BJ (cell line): ENCODE results near the gene UBXN6. TPM values are rescaled to one million over a fixed set of nuclear protein-coding genes. Genes with fewer than 3 reads are reported as not detected.
A peak's percentile ranks its signal among the peaks of the same experiment; 100 is the strongest.

Experiments
- CTCF ChIA-PET: fragments of 350-600 bp; formaldehyde crosslinking; extraction: SDS; loops from one replicate; lab custom pipeline; 2021; ENCODE audit warnings: antibody characterized with exemption, inconsistent platforms; lab: Yijun Ruan, JAX
- POLR2A ChIA-PET: fragments of 300-600 bp; sonication (Branson Sonifier 250); formaldehyde crosslinking; extraction: SDS; loops from one replicate; lab custom pipeline; 2021; ENCODE audit warnings: antibody characterized with exemption; lab: Charles Lee
- DNase-seq: peaks from one replicate; pipeline ENCODE4 v3.0.0-alpha.2; 2011; ENCODE audit warnings: low read depth
- H3K27me3 ChIP-seq: 2 replicates; pipeline ENCODE4 v1.6.0; 2011; ENCODE audit warnings: low read length; ENCODE audit not compliant: control insufficient read depth, insufficient read depth
- H3K36me3 ChIP-seq: 2 replicates; pipeline ENCODE4 v1.5.1; 2011; ENCODE audit warnings: low read length; ENCODE audit not compliant: control insufficient read depth, insufficient read depth
- H3K4me3 ChIP-seq: 2 replicates; pipeline ENCODE4 v1.5.1; 2011; ENCODE audit warnings: low read depth, mild to moderate bottlenecking, control low read depth, low read length
- polyA plus RNA-seq: library from polyadenylated mRNA; depleted of rRNA; stranded (reverse); fragments of >200 nt; gene quantifications from 2 replicates; pipeline ENCODE4 v1.2.3, GENCODE V29; 2011
- TF ChIP-seq, protein P1 (sequence below): IDR thresholded peaks from 2 replicates; pipeline ENCODE4 v1.5.1; 2011; ENCODE audit warnings: low read depth, mild to moderate bottlenecking, control low read depth, inconsistent platforms, low read length, moderate library complexity; ENCODE audit not compliant: insufficient read depth

UBXN6 gene
- polyA plus RNA-seq, 1 experiment, result 127 TPM

DNA sequence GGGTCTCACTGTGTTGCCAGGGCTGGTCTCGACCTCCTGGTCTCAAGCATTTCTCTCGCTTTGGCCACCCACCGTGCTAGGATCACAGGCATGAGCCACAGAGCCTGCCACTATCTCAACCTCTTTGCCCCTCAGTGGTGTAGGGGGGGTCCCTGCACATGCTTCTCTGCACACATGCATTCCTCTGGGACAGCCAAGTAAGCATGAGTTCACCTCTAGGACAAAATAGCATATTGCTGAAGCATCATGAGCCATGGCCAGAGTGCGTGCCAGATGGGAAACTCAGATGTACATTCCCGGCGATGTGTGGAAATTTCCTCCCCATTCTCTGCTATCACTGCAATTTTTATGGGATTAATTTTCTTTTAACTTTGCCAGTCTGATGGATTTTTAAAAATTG lies 32.1 kb downstream of the UBXN6 start:
- Histone ChIP-seq H3K4me3 (no peak overlapping the region), H3K27me3 (no peaks in the 10 kb centered on the region), H3K36me3 (peaks cover 3% of the 10 kb centered on the region; the same call in 1 of the 2 replicates)
- peak; percentile 42 for DNase-seq
- TF ChIP-seq, protein P1, sequence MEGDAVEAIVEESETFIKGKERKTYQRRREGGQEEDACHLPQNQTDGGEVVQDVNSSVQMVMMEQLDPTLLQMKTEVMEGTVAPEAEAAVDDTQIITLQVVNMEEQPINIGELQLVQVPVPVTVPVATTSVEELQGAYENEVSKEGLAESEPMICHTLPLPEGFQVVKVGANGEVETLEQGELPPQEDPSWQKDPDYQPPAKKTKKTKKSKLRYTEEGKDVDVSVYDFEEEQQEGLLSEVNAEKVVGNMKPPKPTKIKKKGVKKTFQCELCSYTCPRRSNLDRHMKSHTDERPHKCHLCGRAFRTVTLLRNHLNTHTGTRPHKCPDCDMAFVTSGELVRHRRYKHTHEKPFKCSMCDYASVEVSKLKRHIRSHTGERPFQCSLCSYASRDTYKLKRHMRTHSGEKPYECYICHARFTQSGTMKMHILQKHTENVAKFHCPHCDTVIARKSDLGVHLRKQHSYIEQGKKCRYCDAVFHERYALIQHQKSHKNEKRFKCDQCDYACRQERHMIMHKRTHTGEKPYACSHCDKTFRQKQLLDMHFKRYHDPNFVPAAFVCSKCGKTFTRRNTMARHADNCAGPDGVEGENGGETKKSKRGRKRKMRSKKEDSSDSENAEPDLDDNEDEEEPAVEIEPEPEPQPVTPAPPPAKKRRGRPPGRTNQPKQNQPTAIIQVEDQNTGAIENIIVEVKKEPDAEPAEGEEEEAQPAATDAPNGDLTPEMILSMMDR, result no peak
- POLR2A ChIA-PET, result no interaction called here
- CTCF ChIA-PET, result no interaction called here

DNA sequence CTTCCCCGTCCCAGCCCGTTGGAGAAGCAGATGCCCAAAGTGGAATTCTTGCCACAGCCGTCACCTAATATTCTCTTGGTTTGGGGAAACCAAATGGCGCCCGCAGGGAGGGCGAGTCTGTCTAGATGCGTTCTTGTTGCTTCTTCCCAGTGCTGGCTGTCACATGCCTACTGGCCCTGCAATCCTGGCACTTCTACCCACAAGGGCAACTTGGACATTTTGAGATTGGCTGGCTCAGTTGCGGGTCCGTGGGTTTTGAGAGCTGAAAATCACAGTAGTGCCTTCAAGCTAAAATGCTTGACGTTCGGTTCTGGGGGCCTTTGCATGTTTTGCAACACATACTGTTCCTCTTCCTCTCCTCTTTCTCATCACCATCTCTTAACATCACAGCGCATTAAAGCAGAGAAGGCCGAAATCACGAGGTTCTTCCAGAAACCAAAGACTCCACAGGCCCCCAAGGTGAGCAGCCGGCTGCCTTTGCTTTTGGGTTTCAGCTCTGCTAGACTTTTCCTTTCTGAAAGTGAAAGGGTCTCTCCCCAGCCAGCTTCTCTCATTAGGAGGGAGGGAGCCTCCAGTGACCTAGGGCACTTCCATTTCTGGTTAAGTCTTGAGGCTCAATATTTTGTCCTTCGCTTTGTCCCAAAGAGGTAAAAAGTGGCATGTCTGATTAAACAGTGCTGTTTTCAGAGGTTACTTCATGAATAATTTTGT lies 34.0 kb downstream of the UBXN6 start:
- H3K36me3 ChIP-seq, result peaks cover 1% of the 10 kb centered on the region; the same call in 1 of the 2 replicates
- ChIA-PET POLR2A (no interaction called here), CTCF (interaction anchor here (1.2 kb wide), 3 partner anchors 9 to 71 kb away, joined by 4 to 6 read pairs (median 5); partner anchors contain the start of gene SH3GL1)
- TF ChIP-seq, protein P1, result no peak
- H3K4me3 ChIP-seq, result no peak overlapping the region
- no peak for DNase-seq
- no peaks in the 10 kb centered on the region for H3K27me3 ChIP-seq

DNA sequence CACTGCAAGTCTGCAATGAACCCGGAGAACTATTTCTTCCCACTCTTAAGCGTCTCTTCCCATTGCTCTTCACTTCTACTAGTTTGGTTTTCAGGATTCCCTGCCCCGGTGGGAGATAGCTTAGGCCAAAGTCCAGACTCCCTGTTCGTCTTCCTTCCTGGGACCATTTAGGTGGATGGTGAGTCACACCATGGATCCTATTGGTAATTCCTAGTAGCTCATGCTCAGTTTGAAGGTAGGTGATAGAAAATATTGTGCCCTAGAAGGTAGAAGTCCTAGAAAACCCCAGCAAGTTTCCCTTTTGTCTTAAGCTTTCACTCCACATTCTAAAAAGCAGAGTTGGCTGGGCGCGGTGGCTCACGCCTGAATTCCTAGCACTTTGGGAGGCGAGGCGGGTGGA lies 41.3 kb downstream of the UBXN6 start:
- H3K36me3 ChIP-seq, result peaks cover 1% of the 10 kb centered on the region; the same call in 1 of the 2 replicates
- TF ChIP-seq, protein P1, result no peak
- CTCF ChIA-PET, result interaction anchor here (1.2 to 4.7 kb wide), 4 partner anchors 9 to 27 kb away, joined by 3 to 17 read pairs (median 3); partner anchors contain the start of gene SH3GL1
- DNase-seq, result no peak
- H3K4me3 ChIP-seq, result no peak overlapping the region
- H3K27me3 ChIP-seq, result no peaks in the 10 kb centered on the region
- POLR2A ChIA-PET, result no interaction called here

DNA sequence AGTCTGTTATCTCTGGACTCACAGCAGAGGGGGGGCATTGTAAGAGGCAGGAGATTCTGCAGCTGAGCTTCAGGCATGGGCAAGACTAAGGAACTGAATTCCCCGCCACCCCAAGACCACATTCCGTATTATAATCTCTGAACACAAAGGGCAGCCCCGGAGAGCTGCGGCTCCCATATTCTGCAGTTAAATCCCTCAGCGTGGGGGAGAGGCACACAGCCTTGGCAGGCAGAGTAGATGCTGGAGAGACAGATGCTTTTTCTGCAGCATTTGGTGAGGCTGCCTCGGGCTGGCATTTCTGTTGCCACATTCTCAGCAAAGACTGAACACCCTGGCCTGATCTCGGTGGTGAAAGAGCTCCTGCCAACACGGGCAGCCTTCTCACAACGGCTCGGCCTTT lies 42.2 kb downstream of the UBXN6 start:
- TF ChIP-seq, protein P1, result no peak
- no peaks in the 10 kb centered on the region for H3K27me3 ChIP-seq
- H3K4me3 ChIP-seq, result no peak overlapping the region
- DNase-seq, result no peak
- POLR2A ChIA-PET, result no interaction called here
- peaks cover 1% of the 10 kb centered on the region; the same call in 1 of the 2 replicates for H3K36me3 ChIP-seq
- CTCF ChIA-PET, result interaction anchor here (0.6 to 4.7 kb wide), 6 partner anchors 8 to 153 kb away, joined by 3 to 17 read pairs (median 4); partner anchors contain the start of gene SH3GL1

DNA sequence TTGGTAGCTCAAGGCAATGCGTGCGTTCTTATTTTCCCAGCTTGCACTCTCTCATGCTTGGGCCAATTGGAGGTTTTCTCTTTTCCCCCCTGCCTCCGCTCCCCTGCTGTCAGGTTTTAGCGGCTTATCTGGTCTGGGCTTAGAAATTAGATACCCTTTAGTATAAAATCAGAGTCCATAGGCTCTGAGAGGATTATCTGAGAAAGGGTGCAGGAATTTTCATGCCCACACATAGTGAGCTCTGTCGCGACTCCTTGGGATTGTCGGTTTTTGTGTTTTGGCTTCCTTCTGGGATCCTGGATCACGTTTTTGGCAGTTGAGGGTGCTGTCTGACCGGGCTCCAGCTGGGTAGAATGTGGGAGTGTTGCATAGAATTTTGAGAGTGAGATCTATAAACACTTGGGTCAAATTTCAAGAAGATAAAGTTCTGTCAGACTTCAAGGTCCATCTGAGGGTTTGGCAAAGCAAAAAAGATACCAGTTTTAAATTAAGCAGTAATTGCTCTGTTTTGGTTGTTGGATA lies 42.7 kb downstream of the UBXN6 start:
- H3K27me3 ChIP-seq, result no peaks in the 10 kb centered on the region
- no peak for DNase-seq
- H3K36me3 ChIP-seq, result peaks cover 1% of the 10 kb centered on the region; the same call in 1 of the 2 replicates
- ChIA-PET CTCF (interaction anchor here (0.6 to 4.7 kb wide), 6 partner anchors 9 to 153 kb away, joined by 3 to 17 read pairs (median 4); partner anchors contain the start of gene SH3GL1), POLR2A (no interaction called here)
- TF ChIP-seq, protein P1, result no peak
- no peak overlapping the region for H3K4me3 ChIP-seq
